A549 (cell line): ENCODE measurements around the gene BRAP. TPM values are rescaled to one million over a fixed set of nuclear protein-coding genes. Genes with fewer than 3 reads are reported as not detected.
A peak's percentile ranks its signal among the peaks of the same experiment; 100 is the strongest.
"Not testable (repeated sequence)": the region's sequence is repeated elsewhere in the genome, so short reads cannot be mapped to it uniquely, and the experiment has no call there.

Experiments
- ATAC-seq, 2 experiments: fragments of 200-7000 bp in 1 of 2; fragments of >200 bp in 1 of 2; cut with Nextera tagmentation in 1 of 2; cut with Tn5 transposase in 1 of 2; 3 replicates each; pipeline versions ENCODE4 v1.8.0 to v1.9.1; 2018 to 2020; ENCODE audit warnings: mild to moderate bottlenecking in 1 of 2, moderate library complexity in 1 of 2
- CTCF ChIA-PET: fragments of 300-600 bp; sonication (Branson Sonifier 250); formaldehyde crosslinking; extraction: SDS; loops from one replicate; lab custom pipeline; 2021; ENCODE audit warnings: antibody characterized with exemption, inconsistent platforms; lab: Yijun Ruan, JAX
- POLR2A ChIA-PET: fragments of 350-600 bp; formaldehyde crosslinking; extraction: SDS; loops from one replicate; lab custom pipeline; 2021; ENCODE audit warnings: antibody characterized with exemption, inconsistent platforms; lab: Yijun Ruan, JAX
- DNase-seq, 2 experiments: peaks; one replicate each; pipeline versions ENCODE4 v3.0.0 to v3.0.0-alpha.2; 2011 to 2016; ENCODE audit warnings: low read depth in 1 of 2, low spot score in 1 of 2
- FAIRE-seq: peaks from 2 replicates; lab custom pipeline; 2011; peaks lifted over from hg19 to GRCh38; lab: Jason Lieb, UNC
- H3K27ac ChIP-seq, 2 experiments: fragments of >200 bp; sonication (Bioruptor Twin); formaldehyde crosslinking; 3 replicates each; pipeline ENCODE4 v1.5.1; 2016 to 2017
- H3K4me1 ChIP-seq: fragments of >200 bp; sonication (Bioruptor Twin); formaldehyde crosslinking; 3 replicates; pipeline ENCODE4 v1.6.1; 2016
- H3K4me2 ChIP-seq: fragments of >200 bp; sonication (Bioruptor Twin); formaldehyde crosslinking; 3 replicates; pipeline ENCODE4 v1.6.1; 2016
- H3K4me3 ChIP-seq: fragments of >200 bp; sonication (Bioruptor Twin); formaldehyde crosslinking; 3 replicates; pipeline ENCODE4 v1.5.1; 2016
- H3K9me3 ChIP-seq: fragments of >200 bp; sonication (Bioruptor Twin); formaldehyde crosslinking; 3 replicates; pipeline ENCODE4 v1.6.1; 2016
- BHLHE40 ChIP-seq: IDR thresholded peaks from 2 replicates; pipeline ENCODE4 v1.6.1; 2012; ENCODE audit warnings: low read depth, low read length, inconsistent platforms
- CBX8 ChIP-seq: fragments of 200-600 bp; sonication (generic); IDR thresholded peaks from 2 replicates; pipeline ENCODE4 v1.6.1; 2016
- CEBPB ChIP-seq, 2 experiments: fragments of >200 bp in 1 of 2; sonication (Bioruptor Twin) in 1 of 2; formaldehyde crosslinking in 1 of 2; IDR thresholded peaks; 2 replicates each; pipeline ENCODE4 v1.6.1; 2012 to 2016
- CTCF ChIP-seq: fragments of >200 bp; sonication (Bioruptor Twin); formaldehyde crosslinking; IDR thresholded peaks from 3 replicates; pipeline ENCODE4 v1.5.1; 2016
- E2F6 ChIP-seq: IDR thresholded peaks from 2 replicates; pipeline ENCODE4 v1.6.1; 2012; ENCODE audit warnings: low read depth, borderline replicate concordance
- EP300 ChIP-seq, 2 experiments: fragments of >200 bp; sonication (Bioruptor Twin); formaldehyde crosslinking; IDR thresholded peaks; 2 replicates in 1 of 2; 3 replicates in 1 of 2; pipeline ENCODE4 v1.6.1; 2016 to 2017
- FOSL2 ChIP-seq, 2 experiments: fragments of 450-650 bp in 1 of 2; fragments of >200 bp in 1 of 2; sonication (Bioruptor Twin) in 1 of 2; formaldehyde crosslinking; IDR thresholded peaks; 2 replicates each; pipeline versions ENCODE4 v1.5.0 to v1.6.1; 2016 to 2020; ENCODE audit warnings: mild to moderate bottlenecking in 1 of 2, moderate library complexity in 1 of 2
- FOXS1 ChIP-seq: fragments of 250-450 bp; sonication (Bioruptor Pico); IDR thresholded peaks from 2 replicates; pipeline ENCODE4 v1.5.0; 2020; ENCODE audit warnings: mild to moderate bottlenecking, moderate library complexity
- GATA3 ChIP-seq: IDR thresholded peaks from 2 replicates; pipeline ENCODE4 v1.6.1; 2012; ENCODE audit warnings: borderline replicate concordance
- HEYL ChIP-seq: fragments of 250-450 bp; sonication (Bioruptor Pico); IDR thresholded peaks from 2 replicates; pipeline ENCODE4 v1.8.0; 2021; ENCODE audit warnings: mild to moderate bottlenecking, moderate library complexity
- HOXB13 ChIP-seq: fragments of 250-450 bp; sonication (Bioruptor Pico); IDR thresholded peaks from 2 replicates; pipeline ENCODE4 v1.5.0; 2020; ENCODE audit warnings: low read depth, mild to moderate bottlenecking, moderate library complexity
- KDM5A ChIP-seq: fragments of 200-600 bp; sonication (generic); IDR thresholded peaks from 2 replicates; pipeline ENCODE4 v1.6.1; 2016; ENCODE audit warnings: antibody characterized with exemption, mild to moderate bottlenecking
- MAX ChIP-seq: IDR thresholded peaks from 2 replicates; pipeline ENCODE4 v1.6.1; 2012
- MAZ ChIP-seq: fragments of 150-350 bp; IDR thresholded peaks from 2 replicates; pipeline ENCODE4 v1.6.1; 2014; ENCODE audit warnings: antibody characterized with exemption, low read depth, low read length, borderline replicate concordance
- NFE2L2 ChIP-seq: fragments of 150-350 bp; conservative IDR thresholded peaks from 2 replicates; pipeline ENCODE4 v1.6.1; 2014; ENCODE audit warnings: low read length
- NPAS2 ChIP-seq: fragments of 250-450 bp; sonication (Bioruptor Pico); IDR thresholded peaks from 2 replicates; pipeline ENCODE4 v1.8.0; 2022; ENCODE audit warnings: mild to moderate bottlenecking, moderate library complexity, borderline replicate concordance
- PHF8 ChIP-seq: fragments of 200-600 bp; sonication (generic); IDR thresholded peaks from 2 replicates; pipeline ENCODE4 v1.6.1; 2016; ENCODE audit warnings: low read depth, mild to moderate bottlenecking, antibody characterized with exemption, moderate library complexity, borderline replicate concordance
- RARB ChIP-seq: fragments of 250-450 bp; sonication (Bioruptor Pico); IDR thresholded peaks from 2 replicates; pipeline ENCODE4 v1.8.0; 2021; ENCODE audit warnings: mild to moderate bottlenecking, moderate library complexity
- RNF2 ChIP-seq: fragments of 200-600 bp; sonication (generic); IDR thresholded peaks from 2 replicates; pipeline ENCODE4 v1.6.1; 2016; ENCODE audit warnings: low read depth, mild to moderate bottlenecking, antibody characterized with exemption, moderate library complexity, borderline replicate concordance
- SREBF2 ChIP-seq: fragments of 450-650 bp; IDR thresholded peaks from 2 replicates; pipeline ENCODE4 v1.6.1; 2014; ENCODE audit warnings: mild to moderate bottlenecking, moderate library complexity
- TFCP2L1 ChIP-seq: fragments of 250-450 bp; sonication (Bioruptor Pico); IDR thresholded peaks from 2 replicates; pipeline ENCODE4 v1.5.0; 2021; ENCODE audit warnings: mild to moderate bottlenecking
- TP53 ChIP-seq: fragments of 250-450 bp; sonication (Bioruptor Pico); IDR thresholded peaks from 2 replicates; pipeline ENCODE4 v1.5.0; 2021; ENCODE audit warnings: mild to moderate bottlenecking, moderate library complexity
- USF2 ChIP-seq: fragments of 450-650 bp; IDR thresholded peaks from 2 replicates; pipeline ENCODE4 v1.6.1; 2014; ENCODE audit warnings: antibody characterized with exemption
- ZSCAN20 ChIP-seq: fragments of 250-450 bp; sonication (Bioruptor Pico); IDR thresholded peaks from 2 replicates; pipeline ENCODE4 v1.8.0; 2022; ENCODE audit warnings: mild to moderate bottlenecking, moderate library complexity
- WGBS: methylation state at CpG from one replicate; pipeline ENCODE4 v1.1.6; 2017; ENCODE audit errors: missing lambda C conversion rate; 5-methylcytosine and 5-hydroxymethylcytosine counted together
- polyA plus RNA-seq, 4 experiments: library from polyadenylated mRNA; depleted of rRNA in 3 of 4; stranded (reverse); fragments of >200 nt; fragmentation: RNase III in 1 of 4; extraction: RNeasy Plus Mini Kit Qiagen cat#74134 plus additional on column Dnase treatment in 1 of 4; gene quantifications; 2 replicates in 3 of 4; 3 replicates in 1 of 4; pipeline ENCODE4 v1.2.3, GENCODE V29; 2011 to 2017

The BRAP gene
- polyA plus RNA-seq, 2 of the 4 experiments (the other 2 are of a cell fraction), result 13.0 to 29.7 TPM

GRCh38 chr12:111720457-111720856 is 34.7 kb upstream of the BRAP start:
- no peak for DNase-seq
- ChIA-PET POLR2A (no interaction called here), CTCF (interaction anchor here (0.8 kb wide), 1 partner anchor 10 kb away, joined by 4 read pairs; no protein-coding TSS in a partner anchor)
- ATAC-seq, result no peak
- Histone ChIP-seq H3K4me2 (no peak overlapping the region), H3K27ac (no peak overlapping the region), H3K9me3 (no peaks in the 10 kb centered on the region), H3K4me3 (no peak overlapping the region), H3K4me1 (peaks cover 7% of the 10 kb centered on the region; the same call in 1 of the 3 replicates)
- FAIRE-seq, result no peak
- WGBS, result 91% methylated on average over 6 of the region's 6 CpGs
- TF ChIP-seq CEBPB (IDR thresholded peaks at IDR 0.05), result peak in 1 of 2 experiments; percentile 27; a peak in 1 of 4 replicates
- no peak for TF ChIP-seq FOXS1

GRCh38 chr12:111719316-111719715 is 33.6 kb upstream of the BRAP start:
- DNase-seq, CTCF ChIA-PET, H3K4me3 ChIP-seq, H3K4me1 ChIP-seq, H3K9me3 ChIP-seq, POLR2A ChIA-PET, FAIRE-seq, ATAC-seq, H3K4me2 ChIP-seq, H3K27ac ChIP-seq: not testable (repeated sequence)
- 86% methylated on average over 10 of the region's 10 CpGs for WGBS

GRCh38 chr12:111715279-111715678 is 29.5 kb upstream of the BRAP start:
- Histone ChIP-seq H3K4me1 (peaks cover 7% of the 10 kb centered on the region; the same call in 1 of the 3 replicates), H3K27ac (no peak overlapping the region), H3K9me3 (no peaks in the 10 kb centered on the region), H3K4me3 (no peak overlapping the region), H3K4me2 (no peak overlapping the region)
- CTCF ChIA-PET, result interaction anchor here (0.6 to 1.4 kb wide), 2 partner anchors 9 to 48 kb away, joined by 3 to 5 read pairs; no protein-coding TSS in a partner anchor
- TF ChIP-seq ZSCAN20 (no peak), MAZ (no peak), PHF8 (no peak), RNF2 (no peak), SREBF2 (no peak), NFE2L2 (no peak), FOSL2 (IDR thresholded peaks at IDR 0.05) (no peak), FOSL2 (CRISPR knock-in tag; IDR thresholded peaks at IDR 0.05) (no peak), HEYL (CRISPR knock-in tag) (no peak), RARB (CRISPR knock-in tag) (no peak), CBX8 (no peak), E2F6 (no peak), KDM5A (no peak), BHLHE40 (no peak), TFCP2L1 (CRISPR knock-in tag) (no peak), MAX (no peak), EP300 (IDR thresholded peaks at IDR 0.05) (no peak), HOXB13 (CRISPR knock-in tag) (no peak)
- FAIRE-seq, result no peak
- ATAC-seq, result peak; percentile 30 to 39; a peak in 2 of 6 replicates
- POLR2A ChIA-PET, result no interaction called here
- 88% methylated on average over 4 of the region's 4 CpGs for WGBS
- peak in 1 of 2 experiments; percentile 13 for DNase-seq

GRCh38 chr12:111706145-111706544 is 20.4 kb upstream of the BRAP start:
- no peak overlapping the region for H3K27ac ChIP-seq
- DNase-seq, result no peak
- no peak overlapping the region for H3K4me3 ChIP-seq
- FAIRE-seq, result no peak
- no peaks in the 10 kb centered on the region for H3K4me1 ChIP-seq
- ChIA-PET POLR2A (no interaction called here), CTCF (interaction anchor here (0.6 to 1.2 kb wide), 2 partner anchors 9 to 211 kb away, joined by 3 read pairs; no protein-coding TSS in a partner anchor)
- no peak overlapping the region for H3K4me2 ChIP-seq
- no peak for ATAC-seq
- WGBS, result 86% methylated on average over 6 of the region's 6 CpGs
- H3K9me3 ChIP-seq, result no peaks in the 10 kb centered on the region
- TF ChIP-seq CTCF, result no peak
- TF ChIP-seq NPAS2, result no peak
- no peak for TF ChIP-seq HEYL (CRISPR knock-in tag)
- TF ChIP-seq MAX, result no peak
- TF ChIP-seq SREBF2, result no peak
- no peak for TF ChIP-seq USF2
- TF ChIP-seq MAZ, result no peak
- TF ChIP-seq GATA3, result no peak
- TF ChIP-seq TP53 (CRISPR knock-in tag), result no peak
